ENCODE measurements around the gene PRODH2.
"Not testable (repeated sequence)": the region's sequence is repeated elsewhere in the genome, so short reads cannot be mapped to it uniquely, and the experiment has no call there.

Gene PRODH2

GRCh38 chr19:35781650-35782049 is 31.0 kb downstream of the PRODH2 start:
- DNase-seq (ENCODE audit: low spot score) = no peak

- DNase-seq (ENCODE audit: low spot score) = no peak
These were observed 31.9 kb downstream of the PRODH2 start for GRCh38 chr19:35780717-35781116.

- DNase-seq (ENCODE audit: low spot score) = no peak
These were observed 32.6 kb downstream of the PRODH2 start for GRCh38 chr19:35780058-35780457.

- no peak for DNase-seq (ENCODE audit: low spot score)
These were observed 33.6 kb downstream of the PRODH2 start for GRCh38 chr19:35779033-35779432.

GRCh38 chr19:35777961-35778360 is 34.7 kb downstream of the PRODH2 start:
- DNase-seq (ENCODE audit: low spot score) = no peak

GRCh38 chr19:35777086-35777841 is 35.4 kb downstream of the PRODH2 start:
- no peak for DNase-seq (ENCODE audit: low spot score)

- DNase-seq (ENCODE audit: low spot score) = no peak
These were observed 36.4 kb downstream of the PRODH2 start for GRCh38 chr19:35776102-35776788.

- peak; percentile 97 for DNase-seq (ENCODE audit: low spot score)
These were observed 37.1 kb downstream of the PRODH2 start, which contains the start of gene ARHGAP33 for GRCh38 chr19:35775298-35776101. Gene ARHGAP33, plus strand, starts transcription at chr19:35775564. Its CDS starts 95 bp downstream, at chr19:35775659.

- DNase-seq (ENCODE audit: low spot score) = no peak
These were observed 37.7 kb downstream of the PRODH2 start for GRCh38 chr19:35775046-35775297.

GRCh38 chr19:35774274-35775045 is 38.2 kb downstream of the PRODH2 start:
- DNase-seq (ENCODE audit: low spot score) = no peak

- DNase-seq (ENCODE audit: low spot score) = no peak
These were observed 39.4 kb downstream of the PRODH2 start for GRCh38 chr19:35773020-35773806.

- DNase-seq (ENCODE audit: low spot score) = not testable (repeated sequence)
These were observed 40.3 kb downstream of the PRODH2 start for GRCh38 chr19:35772362-35772761.

- no peak for DNase-seq (ENCODE audit: low spot score)
These were observed 44.6 kb downstream of the PRODH2 start for GRCh38 chr19:35768082-35768421.

- DNase-seq (ENCODE audit: low spot score) = no peak
These were observed 45.2 kb downstream of the PRODH2 start for GRCh38 chr19:35767288-35768081.

GRCh38 chr19:35766571-35767104 is 46.0 kb downstream of the PRODH2 start:
- no peak for DNase-seq (ENCODE audit: low spot score)

- DNase-seq (ENCODE audit: low spot score) = no peak
These were observed 48.0 kb downstream of the PRODH2 start for GRCh38 chr19:35764432-35765315.

GRCh38 chr19:35760711-35761349 is 51.8 kb downstream of the PRODH2 start:
- DNase-seq (ENCODE audit: low spot score) = no peak

- no peak for DNase-seq (ENCODE audit: low spot score)
These were observed 52.9 kb downstream of the PRODH2 start for GRCh38 chr19:35759697-35760096.

Data from hematopoietic multipotent progenitor cell treated with erythropoietin and hydrocortisone succinate and interleukin-3 and kit ligand, for 17 days (in vitro differentiated cells).